ENCODE data around the gene CPPED1. TPM values are rescaled to one million over a fixed set of nuclear protein-coding genes. Genes with fewer than 3 reads are reported as not detected.

The CPPED1 gene
- total RNA-seq, 2 donors from 2014 or later: 3.3 to 4.4 TPM

DNA sequence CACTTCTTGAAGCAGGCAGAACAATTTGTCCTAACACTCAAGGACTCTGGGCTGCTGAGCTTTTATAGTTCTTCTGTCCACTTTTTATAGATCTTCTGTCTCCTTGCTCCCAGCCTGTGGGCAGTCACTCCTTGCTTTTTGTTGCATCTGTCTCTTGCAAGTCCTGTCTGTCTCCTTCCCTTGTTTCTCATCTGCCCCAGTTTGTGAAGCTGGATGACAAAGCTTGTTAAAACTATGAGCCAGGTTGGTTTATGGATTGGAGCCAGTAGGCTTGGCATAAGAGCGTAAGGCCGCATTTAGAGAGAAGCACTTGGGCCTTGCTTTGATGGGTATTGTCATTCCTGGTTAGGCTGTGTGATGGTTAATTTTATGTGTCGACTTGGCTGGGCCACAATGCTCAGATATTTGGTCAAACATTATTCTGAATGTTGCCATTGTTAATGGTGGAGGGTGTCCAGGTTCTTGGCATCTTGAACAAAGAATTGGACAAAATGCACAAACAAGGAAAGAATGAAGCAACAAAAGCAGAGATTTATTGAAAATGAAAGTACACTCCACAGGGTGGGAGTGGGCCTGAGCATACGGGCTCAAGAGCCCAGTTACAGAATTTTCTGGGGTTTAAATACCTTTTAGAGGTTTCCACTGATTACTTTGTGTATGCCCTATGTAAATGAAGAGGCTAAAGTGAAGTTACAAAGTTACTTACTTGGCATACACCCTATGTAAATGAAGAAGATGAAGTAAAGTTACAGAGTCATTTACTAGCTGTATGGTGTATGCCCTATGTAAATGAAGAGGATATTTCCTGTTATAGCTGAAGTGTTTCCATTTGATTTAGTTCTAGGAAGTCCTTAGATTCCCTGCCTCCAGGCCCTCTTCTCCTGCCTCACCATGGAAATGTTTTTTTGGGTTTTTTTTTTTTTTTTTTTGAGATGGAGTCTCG, 8.0 kb upstream of the CPPED1 start:
- DNase-seq: no peak
- intact Hi-C loops (cut with DNase I): no loop called here

GRCh38 chr16:12805066-12805465, 1.4 kb upstream of the CPPED1 start:
- Histone ChIP-seq H3K27ac (no peak overlapping the region), H3K9me3 (no peaks in the 10 kb centered on the region), H3K27me3 (no peaks in the 10 kb centered on the region), H3K4me3 (no peak overlapping the region), H3K4me1 (peaks cover 15% of the 10 kb centered on the region), H3K36me3 (replicated peaks in 1 of 2; ENCODE audit: insufficient read depth in 1 of 2, low read depth in 2 of 2) (no peaks in the 10 kb centered on the region)
- TF ChIP-seq, protein P1, sequence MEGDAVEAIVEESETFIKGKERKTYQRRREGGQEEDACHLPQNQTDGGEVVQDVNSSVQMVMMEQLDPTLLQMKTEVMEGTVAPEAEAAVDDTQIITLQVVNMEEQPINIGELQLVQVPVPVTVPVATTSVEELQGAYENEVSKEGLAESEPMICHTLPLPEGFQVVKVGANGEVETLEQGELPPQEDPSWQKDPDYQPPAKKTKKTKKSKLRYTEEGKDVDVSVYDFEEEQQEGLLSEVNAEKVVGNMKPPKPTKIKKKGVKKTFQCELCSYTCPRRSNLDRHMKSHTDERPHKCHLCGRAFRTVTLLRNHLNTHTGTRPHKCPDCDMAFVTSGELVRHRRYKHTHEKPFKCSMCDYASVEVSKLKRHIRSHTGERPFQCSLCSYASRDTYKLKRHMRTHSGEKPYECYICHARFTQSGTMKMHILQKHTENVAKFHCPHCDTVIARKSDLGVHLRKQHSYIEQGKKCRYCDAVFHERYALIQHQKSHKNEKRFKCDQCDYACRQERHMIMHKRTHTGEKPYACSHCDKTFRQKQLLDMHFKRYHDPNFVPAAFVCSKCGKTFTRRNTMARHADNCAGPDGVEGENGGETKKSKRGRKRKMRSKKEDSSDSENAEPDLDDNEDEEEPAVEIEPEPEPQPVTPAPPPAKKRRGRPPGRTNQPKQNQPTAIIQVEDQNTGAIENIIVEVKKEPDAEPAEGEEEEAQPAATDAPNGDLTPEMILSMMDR (IDR thresholded peaks at IDR 0.05): no peak
- TF ChIP-seq POLR2A (IDR thresholded peaks at IDR 0.05): no peak
- DNase-seq: no peak
- ATAC-seq: no peak
- intact Hi-C loops (cut with DNase I): no loop called here
- WGBS, 2 donors: 46 to 72% methylated on average over 2 of the region's 2 CpGs

More for the DNA sequence above, 8.0 kb upstream of the CPPED1 start:
- ATAC-seq: no peak
- H3K9me3 ChIP-seq: no peaks in the 10 kb centered on the region
- H3K4me1 ChIP-seq: no peaks in the 10 kb centered on the region
- no peaks in the 10 kb centered on the region for H3K36me3 ChIP-seq (replicated peaks in 1 of 2; ENCODE audit: insufficient read depth in 1 of 2, low read depth in 2 of 2)
- H3K27ac ChIP-seq: no peak overlapping the region
- H3K27me3 ChIP-seq: no peaks in the 10 kb centered on the region
- H3K4me3 ChIP-seq: no peak overlapping the region
- 74 to 81% methylated on average over 5 of the region's 5 CpGs for WGBS, 2 donors
- TF ChIP-seq, protein P1 (IDR thresholded peaks at IDR 0.05): no peak
- no peak for TF ChIP-seq POLR2A (IDR thresholded peaks at IDR 0.05)

- 75 to 76% methylated on average over 9 of the region's 9 CpGs for WGBS, 2 donors
- H3K36me3 ChIP-seq (replicated peaks in 1 of 2; ENCODE audit: insufficient read depth in 1 of 2, low read depth in 2 of 2): no peaks in the 10 kb centered on the region
- no peaks in the 10 kb centered on the region for H3K9me3 ChIP-seq
- DNase-seq (no peak), ATAC-seq (no peak)
- TF ChIP-seq, protein P1 (IDR thresholded peaks at IDR 0.05): no peak
- no peak for TF ChIP-seq POLR2A (IDR thresholded peaks at IDR 0.05)
- no peaks in the 10 kb centered on the region for H3K27me3 ChIP-seq
- peaks cover 15% of the 10 kb centered on the region for H3K4me1 ChIP-seq
- intact Hi-C loops (cut with DNase I): no loop called here
- no peak overlapping the region for H3K27ac ChIP-seq
- no peak overlapping the region for H3K4me3 ChIP-seq
Observed at GRCh38 chr16:12804395-12804794, 708 bp upstream of the CPPED1 start.

DNA sequence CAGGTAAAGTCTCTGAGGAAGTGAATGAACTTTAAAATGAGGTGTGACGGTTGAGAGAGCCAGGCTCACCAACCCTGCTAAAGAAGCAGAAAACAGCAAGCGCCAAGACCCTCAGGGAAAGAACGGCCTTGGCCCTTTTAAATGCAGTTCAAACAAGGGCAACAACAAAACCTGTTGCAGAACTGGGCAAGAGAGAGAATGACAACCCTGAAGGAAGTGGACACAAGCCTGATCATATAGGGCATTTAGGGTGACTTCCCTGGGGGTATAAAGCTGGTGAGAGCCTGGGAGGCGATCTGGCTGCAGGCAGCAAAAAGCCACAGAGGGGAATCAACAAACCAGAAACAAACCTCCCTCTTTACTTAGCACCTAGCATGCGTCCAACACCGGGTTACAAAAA, 1.0 kb downstream of the CPPED1 start:
- DNase-seq: no peak
- intact Hi-C loops (cut with DNase I): no loop called here
- H3K36me3 ChIP-seq (replicated peaks in 1 of 2; ENCODE audit: insufficient read depth in 1 of 2, low read depth in 2 of 2): no peaks in the 10 kb centered on the region
- no peak overlapping the region for H3K4me3 ChIP-seq
- no peaks in the 10 kb centered on the region for H3K27me3 ChIP-seq
- TF ChIP-seq, protein P1 (IDR thresholded peaks at IDR 0.05): no peak
- no peak for TF ChIP-seq POLR2A (IDR thresholded peaks at IDR 0.05)
- H3K9me3 ChIP-seq: no peaks in the 10 kb centered on the region
- peaks cover 15% of the 10 kb centered on the region for H3K4me1 ChIP-seq
- 75 to 80% methylated on average over 5 to 6 of the region's 6 CpGs for WGBS, 2 donors
- no peak for ATAC-seq
- no peak overlapping the region for H3K27ac ChIP-seq
